ENCODE measurements around the gene SNX4.

DNA sequence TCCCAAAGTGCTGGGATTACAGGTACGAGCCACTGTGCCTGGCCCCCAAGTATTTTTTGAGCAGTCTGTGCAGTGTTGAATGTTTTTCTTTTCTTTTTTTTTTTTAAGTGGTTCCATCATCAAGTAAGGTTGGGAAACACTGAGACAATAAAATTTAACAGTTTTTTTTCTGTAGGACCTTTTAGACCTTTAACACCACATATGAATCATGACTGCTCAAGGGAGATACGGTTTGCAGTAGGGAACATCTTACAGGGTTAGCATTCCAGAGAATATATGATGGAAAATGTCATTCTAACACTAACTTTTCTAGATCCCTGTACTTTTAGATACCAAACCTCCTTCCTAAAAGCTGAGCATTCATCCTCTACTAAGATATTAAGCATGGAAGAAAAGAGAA lies 41.7 kb downstream of the SNX4 start:
- TF ChIP-seq, protein P1, sequence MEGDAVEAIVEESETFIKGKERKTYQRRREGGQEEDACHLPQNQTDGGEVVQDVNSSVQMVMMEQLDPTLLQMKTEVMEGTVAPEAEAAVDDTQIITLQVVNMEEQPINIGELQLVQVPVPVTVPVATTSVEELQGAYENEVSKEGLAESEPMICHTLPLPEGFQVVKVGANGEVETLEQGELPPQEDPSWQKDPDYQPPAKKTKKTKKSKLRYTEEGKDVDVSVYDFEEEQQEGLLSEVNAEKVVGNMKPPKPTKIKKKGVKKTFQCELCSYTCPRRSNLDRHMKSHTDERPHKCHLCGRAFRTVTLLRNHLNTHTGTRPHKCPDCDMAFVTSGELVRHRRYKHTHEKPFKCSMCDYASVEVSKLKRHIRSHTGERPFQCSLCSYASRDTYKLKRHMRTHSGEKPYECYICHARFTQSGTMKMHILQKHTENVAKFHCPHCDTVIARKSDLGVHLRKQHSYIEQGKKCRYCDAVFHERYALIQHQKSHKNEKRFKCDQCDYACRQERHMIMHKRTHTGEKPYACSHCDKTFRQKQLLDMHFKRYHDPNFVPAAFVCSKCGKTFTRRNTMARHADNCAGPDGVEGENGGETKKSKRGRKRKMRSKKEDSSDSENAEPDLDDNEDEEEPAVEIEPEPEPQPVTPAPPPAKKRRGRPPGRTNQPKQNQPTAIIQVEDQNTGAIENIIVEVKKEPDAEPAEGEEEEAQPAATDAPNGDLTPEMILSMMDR (IDR thresholded peaks at IDR 0.05), result no peak
- TF ChIP-seq POLR2A (IDR thresholded peaks at IDR 0.05), result no peak

Measured in right lobe of liver (tissue), 4 donors.